Kidney epithelial cell (primary cell): Measurements from ENCODE around the gene HOXC11. TPM values are rescaled to one million over a fixed set of nuclear protein-coding genes. Genes with fewer than 3 reads are reported as not detected.

Experiments used
- DNase-seq: peaks from one replicate; pipeline ENCODE4 v3.0.0-alpha.2; 2010; ENCODE audit warnings: low read depth
- H3K27me3 ChIP-seq: 2 replicates; pipeline ENCODE4 v1.6.0; 2011; ENCODE audit warnings: low read length; ENCODE audit not compliant: control insufficient read depth, insufficient read depth
- H3K36me3 ChIP-seq: 2 replicates; pipeline ENCODE4 v1.5.1; 2011; ENCODE audit warnings: low read length; ENCODE audit not compliant: control insufficient read depth, insufficient read depth
- H3K4me3 ChIP-seq: 2 replicates; pipeline ENCODE4 v1.5.1; 2011; ENCODE audit warnings: low read depth, mild to moderate bottlenecking, control low read depth, low read length
- total RNA-seq: library from RNA; depleted of rRNA; stranded (reverse); fragments of >200 nt; gene quantifications from 2 replicates; pipeline ENCODE4 v1.2.3, GENCODE V29; 2015
- TF ChIP-seq, protein P1 (sequence below): IDR thresholded peaks from 2 replicates; pipeline ENCODE4 v1.5.1; 2011; ENCODE audit warnings: mild to moderate bottlenecking, moderate library complexity, low read length, control low read depth, inconsistent platforms; ENCODE audit not compliant: insufficient read depth, poor library complexity, severe bottlenecking

Gene HOXC11
- total RNA-seq, 1 donor from 2014 or later: 0.58 TPM

DNA sequence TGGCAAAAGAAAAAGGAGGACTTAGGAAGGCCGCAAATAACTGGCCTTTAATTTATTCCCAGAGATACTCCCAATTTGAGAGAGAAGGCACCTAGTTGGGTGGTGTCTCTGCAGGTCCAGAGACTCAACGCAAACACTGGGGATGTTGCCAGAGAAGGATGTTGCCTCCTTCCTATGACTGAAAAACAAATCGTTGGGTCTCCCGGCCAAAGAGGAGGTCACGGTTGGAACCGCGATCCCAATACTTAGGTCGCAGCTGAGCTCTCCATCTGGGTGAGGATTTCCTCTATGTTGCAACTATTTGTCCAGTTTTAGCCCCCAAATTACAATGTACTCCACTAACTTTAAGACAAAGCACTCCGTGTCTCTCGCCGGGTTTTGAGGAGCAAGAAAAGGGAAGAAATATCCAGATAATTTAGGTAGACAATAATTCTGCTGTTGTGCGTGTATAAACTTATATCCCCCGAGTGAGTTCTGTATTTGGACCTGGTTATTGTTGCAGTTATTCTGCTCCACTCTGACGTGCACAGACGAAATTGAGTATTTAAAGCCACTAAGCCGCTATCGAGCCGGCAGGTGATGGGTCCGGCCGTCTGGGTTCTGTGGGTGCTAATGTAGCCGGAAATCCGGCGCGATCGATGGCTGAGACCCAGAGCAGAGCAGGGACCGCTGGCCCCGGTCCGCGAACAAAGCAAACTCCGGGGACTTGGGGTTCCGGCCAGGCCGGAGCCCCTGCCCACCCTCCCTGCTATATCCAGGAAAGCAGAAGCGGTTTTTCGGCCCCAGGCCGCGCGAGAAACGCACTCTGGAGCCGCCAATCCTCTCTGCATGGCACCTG lies 12.5 kb upstream of the HOXC11 start:
- Histone ChIP-seq H3K36me3 (no peaks in the 10 kb centered on the region), H3K4me3 (no peak overlapping the region), H3K27me3 (peaks cover 94% of the 10 kb centered on the region)
- TF ChIP-seq, protein P1, sequence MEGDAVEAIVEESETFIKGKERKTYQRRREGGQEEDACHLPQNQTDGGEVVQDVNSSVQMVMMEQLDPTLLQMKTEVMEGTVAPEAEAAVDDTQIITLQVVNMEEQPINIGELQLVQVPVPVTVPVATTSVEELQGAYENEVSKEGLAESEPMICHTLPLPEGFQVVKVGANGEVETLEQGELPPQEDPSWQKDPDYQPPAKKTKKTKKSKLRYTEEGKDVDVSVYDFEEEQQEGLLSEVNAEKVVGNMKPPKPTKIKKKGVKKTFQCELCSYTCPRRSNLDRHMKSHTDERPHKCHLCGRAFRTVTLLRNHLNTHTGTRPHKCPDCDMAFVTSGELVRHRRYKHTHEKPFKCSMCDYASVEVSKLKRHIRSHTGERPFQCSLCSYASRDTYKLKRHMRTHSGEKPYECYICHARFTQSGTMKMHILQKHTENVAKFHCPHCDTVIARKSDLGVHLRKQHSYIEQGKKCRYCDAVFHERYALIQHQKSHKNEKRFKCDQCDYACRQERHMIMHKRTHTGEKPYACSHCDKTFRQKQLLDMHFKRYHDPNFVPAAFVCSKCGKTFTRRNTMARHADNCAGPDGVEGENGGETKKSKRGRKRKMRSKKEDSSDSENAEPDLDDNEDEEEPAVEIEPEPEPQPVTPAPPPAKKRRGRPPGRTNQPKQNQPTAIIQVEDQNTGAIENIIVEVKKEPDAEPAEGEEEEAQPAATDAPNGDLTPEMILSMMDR: no peak
- DNase-seq: no peak

DNA sequence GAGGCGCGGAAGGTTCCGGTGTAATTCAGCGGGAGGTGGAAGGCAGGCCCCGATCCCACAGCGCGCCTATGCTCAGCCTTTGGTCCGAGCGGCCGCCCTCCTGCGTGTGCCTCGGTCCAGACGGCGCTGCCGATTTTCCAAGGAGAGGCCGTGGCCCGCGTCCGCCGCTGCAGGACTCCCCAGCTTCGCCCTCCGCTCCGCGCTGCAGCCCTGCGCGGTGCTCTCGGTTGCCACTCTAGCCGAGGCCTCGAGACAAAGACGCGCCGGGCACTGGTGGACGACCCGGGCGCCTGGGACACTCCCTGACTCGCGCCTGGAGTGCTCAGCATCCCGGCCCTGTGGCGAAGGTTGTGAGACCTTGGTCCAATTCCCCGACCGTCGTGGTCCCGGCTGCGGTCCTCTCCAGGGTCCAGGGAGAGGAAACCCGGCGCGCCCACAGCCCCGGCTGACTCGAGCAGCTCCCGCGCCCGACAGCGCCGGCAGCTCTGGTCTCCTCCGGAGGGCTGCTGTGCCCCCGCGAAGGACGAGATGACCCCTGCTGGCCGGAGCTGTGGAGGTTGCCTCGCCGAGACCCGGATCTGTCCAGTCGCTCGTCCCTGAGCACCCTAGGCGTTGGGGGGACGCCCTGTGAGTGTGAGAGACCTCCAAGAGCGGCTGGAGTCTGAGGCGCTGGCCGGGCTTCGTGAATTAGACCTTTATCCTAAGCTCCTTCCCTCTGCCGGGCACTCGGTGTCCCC lies 11.7 kb upstream of the HOXC11 start:
- TF ChIP-seq, protein P1: no peak
- Histone ChIP-seq H3K4me3 (no peak overlapping the region), H3K36me3 (no peaks in the 10 kb centered on the region), H3K27me3 (peaks cover 94% of the 10 kb centered on the region)
- no peak for DNase-seq

- H3K4me3 ChIP-seq: no peak overlapping the region
- TF ChIP-seq, protein P1: no peak
- no peaks in the 10 kb centered on the region for H3K36me3 ChIP-seq
- H3K27me3 ChIP-seq: peaks cover 94% of the 10 kb centered on the region
- no peak for DNase-seq
Observed at GRCh38 chr12:53963005-53963404, 9.9 kb upstream of the HOXC11 start.

DNA sequence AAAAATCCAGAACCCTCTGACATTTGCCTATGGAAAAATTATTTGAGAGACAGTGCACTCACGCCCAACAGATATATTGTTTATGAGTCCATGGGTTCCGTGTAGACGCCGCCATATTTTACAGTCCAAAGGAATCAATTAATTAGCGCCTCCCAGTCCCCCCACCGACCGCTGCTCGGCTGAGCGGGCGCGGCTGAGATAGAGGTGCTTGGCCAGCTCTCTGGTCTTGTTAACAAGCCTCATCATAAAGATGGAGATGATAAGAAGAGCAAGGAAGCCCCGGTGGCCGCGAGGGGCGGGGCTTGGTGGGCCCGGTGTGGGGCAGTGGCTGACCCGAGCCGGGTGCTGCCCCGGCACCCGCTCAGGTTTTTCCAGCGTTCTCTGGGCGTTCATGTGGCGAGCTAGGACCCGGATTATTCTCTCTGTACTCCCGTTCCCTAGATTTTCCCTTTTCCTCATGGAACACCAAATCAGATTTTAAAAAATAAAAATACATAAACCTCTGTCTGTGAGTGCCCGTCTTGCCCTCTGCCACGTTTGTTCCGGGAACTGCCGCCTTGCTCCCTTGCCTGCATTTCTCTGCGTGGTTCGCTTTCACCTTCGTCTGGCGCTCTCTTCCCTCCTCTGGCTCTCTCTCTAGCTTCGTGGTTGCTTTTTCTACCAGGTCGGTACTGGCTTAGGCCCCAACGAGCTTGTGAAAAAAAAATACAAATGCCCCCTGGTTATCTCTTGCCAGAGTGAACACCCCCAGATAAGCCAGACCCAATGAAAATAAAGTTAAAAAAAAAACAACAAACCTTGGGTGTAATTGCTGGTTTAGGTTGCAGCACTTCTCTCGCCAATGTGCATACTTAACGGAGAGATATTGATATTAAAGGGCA lies 9.3 kb upstream of the HOXC11 start:
- Histone ChIP-seq H3K4me3 (no peak overlapping the region), H3K36me3 (no peaks in the 10 kb centered on the region), H3K27me3 (peaks cover 94% of the 10 kb centered on the region)
- TF ChIP-seq, protein P1: no peak
- no peak for DNase-seq

DNA sequence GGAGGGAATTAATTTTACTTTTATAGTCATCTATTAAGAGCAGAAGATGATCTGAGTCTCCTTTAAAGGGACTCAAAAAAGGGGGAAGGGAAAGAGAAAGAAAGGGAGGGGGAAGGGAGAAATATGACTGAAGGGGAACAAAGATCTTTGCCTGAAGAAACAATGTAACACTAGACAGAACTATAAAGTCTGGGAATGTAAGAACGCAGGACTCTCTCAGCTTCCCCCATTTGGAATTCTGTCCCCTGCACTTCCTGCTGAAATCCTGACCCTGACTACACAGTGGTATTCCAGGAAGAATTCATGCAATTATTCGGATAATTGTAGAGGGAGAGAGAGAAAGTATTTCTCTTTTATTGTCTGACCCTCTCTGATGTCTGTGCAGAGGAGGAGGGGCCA lies 8.6 kb upstream of the HOXC11 start:
- Histone ChIP-seq H3K36me3 (no peaks in the 10 kb centered on the region), H3K27me3 (peaks cover 93% of the 10 kb centered on the region), H3K4me3 (no peak overlapping the region)
- no peak for DNase-seq
- TF ChIP-seq, protein P1: no peak
